Mononuclear cell (primary cell): ENCODE measurements around the gene ANKH. TPM values are rescaled to one million over a fixed set of nuclear protein-coding genes. Genes with fewer than 3 reads are reported as not detected.
A peak's percentile ranks its signal among the peaks of the same experiment; 100 is the strongest.
"Not testable (repeated sequence)": the region's sequence is repeated elsewhere in the genome, so short reads cannot be mapped to it uniquely, and the experiment has no call there.

Experiments
- H3K27me3 ChIP-seq: 2 replicates; pipeline ENCODE4 v1.6.0; 2011; ENCODE audit warnings: low read length, control low read depth; ENCODE audit not compliant: insufficient read depth
- H3K4me1 ChIP-seq: 2 replicates; pipeline ENCODE4 v1.5.1; 2011; ENCODE audit warnings: mild to moderate bottlenecking, low read length, control low read depth; ENCODE audit not compliant: insufficient read depth
- H3K4me3 ChIP-seq: 2 replicates; pipeline ENCODE4 v1.5.1; 2011; ENCODE audit warnings: mild to moderate bottlenecking, low read length, moderate library complexity
- H3K9me3 ChIP-seq: 2 replicates; pipeline ENCODE4 v1.5.1; 2011; ENCODE audit warnings: low read depth, mild to moderate bottlenecking, control low read depth, low read length
- total RNA-seq: library from RNA; depleted of rRNA; stranded (reverse); fragments of >200 nt; gene quantifications from one replicate; pipeline ENCODE4 v1.2.3, GENCODE V29; 2012

ANKH gene
- total RNA-seq: 35.7 TPM

- Histone ChIP-seq H3K4me1 (peaks cover 22% of the 10 kb centered on the region), H3K4me3 (peak within 1 kb of the TSS; percentile 56), H3K9me3 (no peaks in the 10 kb centered on the region), H3K27me3 (peaks cover 29% of the 10 kb centered on the region)
Observed at GRCh38 chr5:14871214-14872069, at the start of gene ANKH. Gene ANKH (minus strand): TSS chr5:14871778. CDS start chr5:14871447, 331 bp downstream.

DNA sequence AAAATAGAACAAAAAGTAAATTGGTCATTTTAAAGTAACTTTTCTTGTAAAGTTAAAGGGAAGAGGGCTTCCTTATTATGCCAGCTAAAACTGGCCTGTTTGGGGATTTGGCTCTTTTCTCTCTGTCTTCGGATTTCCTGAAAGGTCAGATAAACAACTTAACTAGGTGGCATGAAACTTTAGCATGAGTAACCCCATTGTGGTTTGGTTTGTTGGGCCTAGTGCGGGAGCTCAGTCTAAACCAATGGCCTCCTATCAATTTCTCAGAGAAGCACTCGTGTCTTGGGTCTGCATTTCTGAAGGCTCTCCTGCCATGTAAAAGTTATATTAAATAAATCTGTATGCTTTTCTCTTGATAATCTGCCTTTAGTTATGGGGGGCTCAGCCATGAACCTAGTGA is 48.5 kb upstream of the ANKH start:
- Histone ChIP-seq H3K9me3 (no peaks in the 10 kb centered on the region), H3K27me3 (no peaks in the 10 kb centered on the region), H3K4me1 (no peaks in the 10 kb centered on the region), H3K4me3 (no peak overlapping the region)

GRCh38 chr5:14919106-14919505 is 47.5 kb upstream of the ANKH start:
- H3K9me3 ChIP-seq, H3K4me3 ChIP-seq, H3K27me3 ChIP-seq, H3K4me1 ChIP-seq: not testable (repeated sequence)

- H3K4me3 ChIP-seq: no peak overlapping the region
- H3K9me3 ChIP-seq: no peaks in the 10 kb centered on the region
- no peaks in the 10 kb centered on the region for H3K27me3 ChIP-seq
- H3K4me1 ChIP-seq: no peaks in the 10 kb centered on the region
Observed at GRCh38 chr5:14917719-14918118, 46.1 kb upstream of the ANKH start.

GRCh38 chr5:14915291-14915952 is 43.8 kb upstream of the ANKH start:
- no peaks in the 10 kb centered on the region for H3K27me3 ChIP-seq
- H3K4me1 ChIP-seq: no peaks in the 10 kb centered on the region
- no peaks in the 10 kb centered on the region for H3K9me3 ChIP-seq
- no peak overlapping the region for H3K4me3 ChIP-seq

DNA sequence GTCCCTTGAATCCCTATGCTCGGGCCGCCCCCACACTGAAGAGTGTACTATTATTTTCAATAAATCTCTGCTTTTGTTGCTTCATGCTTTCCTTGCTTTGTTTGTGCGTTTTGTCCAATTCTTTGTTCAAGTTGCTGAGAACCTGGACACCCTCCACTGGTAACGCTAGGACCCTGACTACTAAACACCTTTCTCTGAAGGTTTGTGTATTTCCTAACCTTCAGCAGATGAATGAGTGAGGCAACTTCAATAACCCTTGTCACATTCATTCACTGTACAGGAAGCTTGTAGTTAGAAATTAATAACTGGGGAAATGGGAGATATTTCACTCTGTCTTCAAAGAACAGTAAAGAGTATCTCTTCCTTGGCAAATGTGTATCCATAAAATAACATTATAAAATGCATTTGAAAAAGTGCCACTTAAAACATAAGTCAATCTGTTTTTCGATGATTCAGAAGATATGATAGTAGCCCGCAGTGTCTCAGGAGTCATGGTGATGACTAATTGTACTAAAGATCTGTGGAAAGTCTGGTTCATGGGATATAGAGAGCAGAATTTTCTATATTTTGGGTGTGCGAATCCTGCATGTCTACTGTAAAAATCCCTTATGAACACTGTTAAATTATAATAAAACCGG is 43.2 kb upstream of the ANKH start:
- no peaks in the 10 kb centered on the region for H3K9me3 ChIP-seq
- H3K4me3 ChIP-seq: no peak overlapping the region
- H3K27me3 ChIP-seq: no peaks in the 10 kb centered on the region
- H3K4me1 ChIP-seq: no peaks in the 10 kb centered on the region

GRCh38 chr5:14914193-14914592 is 42.6 kb upstream of the ANKH start:
- no peaks in the 10 kb centered on the region for H3K27me3 ChIP-seq
- H3K9me3 ChIP-seq: no peaks in the 10 kb centered on the region
- no peak overlapping the region for H3K4me3 ChIP-seq
- no peaks in the 10 kb centered on the region for H3K4me1 ChIP-seq

DNA sequence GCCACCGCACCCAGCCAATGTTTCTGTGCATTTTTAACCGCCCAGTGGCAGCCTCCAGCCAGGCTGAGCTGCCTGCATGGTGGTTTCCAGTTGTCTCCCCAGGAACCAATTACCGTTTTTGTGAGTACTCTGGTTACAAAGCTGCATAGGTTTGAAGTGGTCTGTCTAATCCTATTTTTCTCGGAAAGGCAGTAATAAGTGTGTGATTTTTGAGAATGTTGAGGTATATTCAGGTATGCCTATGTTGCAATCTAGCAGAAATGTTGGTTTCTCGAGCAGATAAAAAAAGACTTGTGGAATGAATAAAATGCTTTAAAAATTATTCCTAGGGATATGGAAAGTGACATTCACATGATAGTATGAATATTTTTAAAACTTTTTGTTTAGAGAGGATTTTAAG is 41.5 kb upstream of the ANKH start:
- Histone ChIP-seq H3K4me1 (no peaks in the 10 kb centered on the region), H3K9me3 (no peaks in the 10 kb centered on the region), H3K4me3 (no peak overlapping the region), H3K27me3 (no peaks in the 10 kb centered on the region)

- Histone ChIP-seq H3K4me3 (no peak overlapping the region), H3K9me3 (no peaks in the 10 kb centered on the region), H3K27me3 (no peaks in the 10 kb centered on the region), H3K4me1 (no peaks in the 10 kb centered on the region)
Observed at GRCh38 chr5:14912206-14912605, 40.6 kb upstream of the ANKH start.

GRCh38 chr5:14909369-14909768 is 37.8 kb upstream of the ANKH start:
- no peaks in the 10 kb centered on the region for H3K27me3 ChIP-seq
- no peak overlapping the region for H3K4me3 ChIP-seq
- no peaks in the 10 kb centered on the region for H3K9me3 ChIP-seq
- no peaks in the 10 kb centered on the region for H3K4me1 ChIP-seq

- Histone ChIP-seq H3K4me3 (no peak overlapping the region), H3K4me1 (no peaks in the 10 kb centered on the region), H3K27me3 (no peaks in the 10 kb centered on the region), H3K9me3 (no peaks in the 10 kb centered on the region)
Observed at GRCh38 chr5:14908172-14908571, 36.6 kb upstream of the ANKH start.

DNA sequence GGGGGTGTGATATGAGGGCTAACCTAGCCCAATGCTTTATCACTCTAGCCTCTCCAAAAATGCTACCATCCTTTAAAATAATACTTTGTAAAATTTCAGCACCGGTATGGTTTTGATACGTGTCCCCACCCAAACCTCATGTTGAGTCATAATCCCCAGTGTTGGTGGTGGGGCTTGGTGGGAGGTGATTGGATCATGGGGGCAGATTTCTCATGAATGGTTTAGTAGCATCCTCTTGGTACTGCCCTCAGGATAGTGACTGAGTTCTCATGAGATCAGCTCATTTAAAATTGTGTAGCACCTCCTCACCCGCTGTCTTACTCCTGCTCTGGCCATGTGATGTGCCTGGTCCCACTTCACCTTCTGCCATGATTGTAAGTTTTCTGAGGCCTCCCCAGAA is 35.0 kb upstream of the ANKH start:
- no peaks in the 10 kb centered on the region for H3K9me3 ChIP-seq

GRCh38 chr5:14902826-14903560 is 31.4 kb upstream of the ANKH start:
- Histone ChIP-seq H3K4me3 (no peak overlapping the region), H3K27me3 (no peaks in the 10 kb centered on the region), H3K4me1 (no peaks in the 10 kb centered on the region), H3K9me3 (no peaks in the 10 kb centered on the region)

More for the DNA sequence above, 35.0 kb upstream of the ANKH start:
- H3K27me3 ChIP-seq: no peaks in the 10 kb centered on the region
- H3K4me3 ChIP-seq: no peak overlapping the region
- no peaks in the 10 kb centered on the region for H3K4me1 ChIP-seq

GRCh38 chr5:14901462-14902051 is 30.0 kb upstream of the ANKH start:
- no peaks in the 10 kb centered on the region for H3K9me3 ChIP-seq
- no peaks in the 10 kb centered on the region for H3K27me3 ChIP-seq
- H3K4me3 ChIP-seq: no peak overlapping the region
- H3K4me1 ChIP-seq: no peaks in the 10 kb centered on the region
